GM06990 (cell line): ENCODE data around the gene NR3C2.

ENCODE experiments used
- DNase-seq: peaks from one replicate; pipeline ENCODE4 v3.0.0-alpha.2; 2011; ENCODE audit not compliant: insufficient read length; ENCODE audit errors: extremely low read depth
- H3K27me3 ChIP-seq: replicated peaks from 2 replicates; pipeline ENCODE4 v1.6.0; 2011; ENCODE audit warnings: low read length; ENCODE audit not compliant: control insufficient read depth, insufficient read depth
- H3K36me3 ChIP-seq: 2 replicates; pipeline ENCODE4 v1.5.1; 2011; ENCODE audit warnings: low read length; ENCODE audit not compliant: control insufficient read depth, insufficient read depth
- H3K4me3 ChIP-seq: replicated peaks from 2 replicates; pipeline ENCODE4 v1.5.1; 2011; ENCODE audit warnings: low read depth, mild to moderate bottlenecking, control low read depth, low read length
- CTCF ChIP-seq: IDR thresholded peaks from 2 replicates; pipeline ENCODE4 v1.5.1; 2011; ENCODE audit warnings: low read length, control low read depth, mild to moderate bottlenecking, inconsistent platforms; ENCODE audit not compliant: insufficient read depth, poor library complexity, severe bottlenecking

NR3C2 gene

DNA sequence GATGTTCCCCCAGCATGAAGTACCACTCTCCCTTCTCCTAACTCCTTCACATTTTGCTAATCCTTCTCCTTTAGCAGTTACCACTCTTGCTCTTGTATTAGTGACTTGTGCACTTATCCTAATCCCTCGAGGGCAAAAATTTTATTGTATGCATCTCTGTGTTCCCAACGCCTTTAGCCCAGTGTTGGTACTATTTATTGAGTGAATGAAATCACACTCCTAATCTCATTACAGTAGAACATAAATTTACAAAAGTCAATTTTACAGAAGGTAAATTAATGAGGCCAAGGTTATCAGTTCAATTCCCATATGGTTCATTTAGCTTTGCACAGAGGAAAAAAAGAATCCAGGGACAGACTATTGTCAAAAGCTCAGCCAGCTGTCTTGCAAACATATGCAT, 178.4 kb downstream of the NR3C2 start:
- DNase-seq = no peak
- no peak for TF ChIP-seq CTCF
- Histone ChIP-seq H3K27me3 (no peaks in the 10 kb centered on the region), H3K4me3 (no peak overlapping the region), H3K36me3 (no peaks in the 10 kb centered on the region)

GRCh38 chr4:148263127-148263526, 179.1 kb downstream of the NR3C2 start:
- no peak for DNase-seq
- no peak for TF ChIP-seq CTCF
- H3K36me3 ChIP-seq = no peaks in the 10 kb centered on the region
- H3K4me3 ChIP-seq = no peak overlapping the region
- H3K27me3 ChIP-seq = no peaks in the 10 kb centered on the region

DNA sequence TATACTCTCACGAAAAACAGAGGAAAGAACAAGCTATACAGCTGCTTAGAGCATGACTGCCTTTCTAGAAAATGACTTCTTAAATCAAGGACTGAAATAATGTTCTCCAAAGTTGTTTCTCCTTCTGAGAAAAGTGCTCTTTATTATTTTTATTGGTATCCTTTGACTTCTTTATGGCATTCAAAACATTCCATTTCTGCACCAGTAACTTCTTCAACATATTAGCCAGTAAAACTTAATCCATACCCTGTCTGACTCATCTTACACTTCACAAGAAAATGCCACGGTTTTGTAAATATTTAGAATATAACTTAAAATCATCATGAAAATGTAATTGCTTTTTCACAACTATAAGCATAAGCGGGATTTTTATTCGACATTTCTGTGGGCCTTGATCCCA, 180.4 kb downstream of the NR3C2 start:
- no peak for DNase-seq
- H3K36me3 ChIP-seq = no peaks in the 10 kb centered on the region
- no peak overlapping the region for H3K4me3 ChIP-seq
- no peaks in the 10 kb centered on the region for H3K27me3 ChIP-seq
- no peak for TF ChIP-seq CTCF

DNA sequence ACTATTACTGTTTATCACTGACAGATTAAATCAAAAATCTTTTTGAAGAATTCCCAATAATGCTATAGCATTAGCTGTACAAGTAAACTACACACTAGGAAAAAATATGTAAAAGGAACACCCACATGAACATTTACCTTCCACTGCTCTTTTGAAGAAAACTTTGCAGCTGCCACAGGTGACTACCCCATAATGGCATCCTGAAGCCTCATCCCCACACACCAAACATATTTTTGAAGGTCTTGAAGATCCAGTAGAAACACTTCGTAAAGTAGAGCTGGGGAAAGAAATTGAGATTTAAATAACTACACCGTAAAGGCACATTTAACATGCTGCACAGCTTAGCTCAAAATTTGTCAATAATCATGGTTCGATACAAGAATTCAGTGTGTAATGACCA, 182.4 kb downstream of the NR3C2 start:
- no peak overlapping the region for H3K4me3 ChIP-seq
- no peak for DNase-seq
- no peaks in the 10 kb centered on the region for H3K27me3 ChIP-seq
- no peak for TF ChIP-seq CTCF
- H3K36me3 ChIP-seq = no peaks in the 10 kb centered on the region

- no peak for TF ChIP-seq CTCF
- DNase-seq = no peak
- Histone ChIP-seq H3K4me3 (no peak overlapping the region), H3K36me3 (no peaks in the 10 kb centered on the region), H3K27me3 (no peaks in the 10 kb centered on the region)
Observed at GRCh38 chr4:148258535-148258934, 183.7 kb downstream of the NR3C2 start.

DNA sequence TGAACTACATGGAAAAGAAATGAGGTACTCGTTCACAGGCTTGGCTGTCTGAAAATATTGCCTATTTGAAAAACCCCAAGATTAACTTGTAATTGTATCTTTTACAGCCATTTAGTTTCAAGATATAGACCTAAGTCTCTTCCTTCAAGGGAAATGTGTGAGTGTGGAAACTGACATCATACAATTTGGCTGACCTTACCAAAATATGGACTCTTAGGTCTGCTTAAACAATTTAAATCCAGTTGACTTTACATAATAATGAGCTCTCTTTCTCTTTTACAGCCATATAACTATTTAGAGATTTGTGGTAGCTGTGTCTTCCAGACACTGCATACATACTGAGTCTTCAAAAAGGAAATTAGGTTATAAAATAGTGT, 186.9 kb downstream of the NR3C2 start:
- no peaks in the 10 kb centered on the region for H3K36me3 ChIP-seq
- no peak for DNase-seq
- no peak overlapping the region for H3K4me3 ChIP-seq
- no peaks in the 10 kb centered on the region for H3K27me3 ChIP-seq
- no peak for TF ChIP-seq CTCF
